ENCODE data around the gene SPPL3.
"Not testable (repeated sequence)": the region's sequence is repeated elsewhere in the genome, so short reads cannot be mapped to it uniquely, and the experiment has no call there.

Gene SPPL3

GRCh38 chr12:120736404-120737331 lies 167.5 kb downstream of the SPPL3 start:
- no peaks in the 10 kb centered on the region for H3K27me3 ChIP-seq
- H3K4me1 ChIP-seq (ENCODE audit: control insufficient read depth in 1 of 2, insufficient read depth in 1 of 2, low read depth in 1 of 2, low read length in 1 of 2): no peaks in the 10 kb centered on the region
- peaks cover 35% of the 10 kb centered on the region for H3K36me3 ChIP-seq
- no peak overlapping the region for H3K27ac ChIP-seq
- H3K4me3 ChIP-seq (ENCODE audit: low read depth in 1 of 2, low read length in 1 of 2): no peak overlapping the region
- no peaks in the 10 kb centered on the region for H3K9me3 ChIP-seq
- TF ChIP-seq CTCF (IDR thresholded peaks at IDR 0.05): no peak

GRCh38 chr12:120735181-120735580 lies 169.0 kb downstream of the SPPL3 start:
- H3K36me3 ChIP-seq: peaks cover 44% of the 10 kb centered on the region
- H3K27me3 ChIP-seq: no peaks in the 10 kb centered on the region
- H3K27ac ChIP-seq: no peak overlapping the region
- TF ChIP-seq CTCF (IDR thresholded peaks at IDR 0.05): no peak
- no peak overlapping the region for H3K4me3 ChIP-seq (ENCODE audit: low read depth in 1 of 2, low read length in 1 of 2)
- H3K4me1 ChIP-seq (ENCODE audit: control insufficient read depth in 1 of 2, insufficient read depth in 1 of 2, low read depth in 1 of 2, low read length in 1 of 2): no peaks in the 10 kb centered on the region
- H3K9me3 ChIP-seq: no peaks in the 10 kb centered on the region

DNA sequence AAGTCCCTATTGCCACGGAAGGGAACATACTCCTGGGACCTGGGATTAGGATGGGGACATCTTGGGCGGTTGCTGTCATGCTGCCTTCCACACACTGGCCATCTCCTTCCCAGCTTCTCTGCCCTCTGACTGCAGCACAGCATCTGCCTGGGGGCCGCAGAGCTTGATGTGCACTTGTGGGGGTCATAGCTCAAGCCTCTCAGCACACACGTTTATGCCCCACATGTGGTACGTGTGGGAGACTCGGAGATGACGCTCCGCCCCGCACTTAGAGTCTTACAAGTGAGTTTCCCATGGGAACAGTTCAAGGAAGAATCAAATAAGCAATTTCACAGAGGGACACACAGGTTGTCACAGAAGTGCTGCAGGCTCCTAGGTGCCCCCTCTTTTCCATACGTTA lies 169.9 kb downstream of the SPPL3 start:
- Histone ChIP-seq H3K4me3 (ENCODE audit: low read depth in 1 of 2, low read length in 1 of 2) (no peak overlapping the region), H3K27me3 (no peaks in the 10 kb centered on the region), H3K9me3 (no peaks in the 10 kb centered on the region), H3K36me3 (peaks cover 43% of the 10 kb centered on the region), H3K27ac (no peak overlapping the region), H3K4me1 (ENCODE audit: control insufficient read depth in 1 of 2, insufficient read depth in 1 of 2, low read depth in 1 of 2, low read length in 1 of 2) (no peaks in the 10 kb centered on the region)
- no peak for TF ChIP-seq CTCF (IDR thresholded peaks at IDR 0.05)

- Histone ChIP-seq H3K4me1 (ENCODE audit: control insufficient read depth in 1 of 2, insufficient read depth in 1 of 2, low read depth in 1 of 2, low read length in 1 of 2) (no peaks in the 10 kb centered on the region), H3K27ac (no peak overlapping the region), H3K27me3 (no peaks in the 10 kb centered on the region), H3K9me3 (no peaks in the 10 kb centered on the region), H3K4me3 (ENCODE audit: low read depth in 1 of 2, low read length in 1 of 2) (no peak overlapping the region), H3K36me3 (peaks cover 36% of the 10 kb centered on the region)
- no peak for TF ChIP-seq CTCF (IDR thresholded peaks at IDR 0.05)
These were observed 170.6 kb downstream of the SPPL3 start for GRCh38 chr12:120733574-120733973.

GRCh38 chr12:120732198-120732597 lies 172.0 kb downstream of the SPPL3 start:
- H3K27me3 ChIP-seq; H3K4me1 ChIP-seq (ENCODE audit: control insufficient read depth in 1 of 2, insufficient read depth in 1 of 2, low read depth in 1 of 2, low read length in 1 of 2); H3K9me3 ChIP-seq; H3K4me3 ChIP-seq (ENCODE audit: low read depth in 1 of 2, low read length in 1 of 2); H3K27ac ChIP-seq: not testable (repeated sequence)
- peaks cover 25% of the 10 kb centered on the region for H3K36me3 ChIP-seq

GRCh38 chr12:120726961-120727360 lies 177.2 kb downstream of the SPPL3 start:
- no peak overlapping the region for H3K4me3 ChIP-seq (ENCODE audit: low read depth in 1 of 2, low read length in 1 of 2)
- H3K27ac ChIP-seq: no peak overlapping the region

More at GRCh38 chr12:120726961-120727360, 177.2 kb downstream of the SPPL3 start:
- Histone ChIP-seq H3K4me1 (ENCODE audit: control insufficient read depth in 1 of 2, insufficient read depth in 1 of 2, low read depth in 1 of 2, low read length in 1 of 2) (peaks cover 11 to 14% of the 10 kb centered on the region in 2 experiments), H3K9me3 (no peaks in the 10 kb centered on the region), H3K36me3 (peaks cover 33% of the 10 kb centered on the region), H3K27me3 (no peaks in the 10 kb centered on the region)
- TF ChIP-seq CTCF (IDR thresholded peaks at IDR 0.05): no peak

Measured in neutrophil (primary cell).